Muscle of leg (tissue), 11 donors: ENCODE results near the gene FARP1. TPM values are rescaled to one million over a fixed set of nuclear protein-coding genes. Genes with fewer than 3 reads are reported as not detected.

Experiments used
- DNase-seq: peaks from one replicate; pipeline ENCODE4 v3.0.0; 2013
- H3K27ac ChIP-seq: one replicate; pipeline ENCODE4 v1.5.1; 2013; ENCODE audit warnings: mild to moderate bottlenecking, low read length, control low read depth
- H3K27me3 ChIP-seq: one replicate; pipeline ENCODE4 v1.6.1; 2013; ENCODE audit warnings: low read length; ENCODE audit not compliant: control insufficient read depth, insufficient read depth
- H3K36me3 ChIP-seq: one replicate; pipeline ENCODE4 v1.6.1; 2013; ENCODE audit warnings: low read length; ENCODE audit not compliant: control insufficient read depth, insufficient read depth
- H3K4me1 ChIP-seq: one replicate; pipeline ENCODE4 v1.6.1; 2013; ENCODE audit warnings: low read length; ENCODE audit not compliant: control insufficient read depth, insufficient read depth
- H3K4me3 ChIP-seq: one replicate; pipeline ENCODE4 v1.5.1; 2013; ENCODE audit warnings: low read length, control low read depth
- H3K9me3 ChIP-seq: replicated peaks from 2 replicates; pipeline ENCODE4 v1.6.1; 2013; ENCODE audit warnings: low read depth, low read length; ENCODE audit not compliant: control insufficient read depth
- WGBS: methylation state at CpG from one replicate; pipeline ENCODE4 v1.1.5; 2013; ENCODE audit warnings: missing lambda C conversion rate; ENCODE audit not compliant: insufficient coverage; 5-methylcytosine and 5-hydroxymethylcytosine counted together
- polyA plus RNA-seq, 8 donors: library from polyadenylated mRNA; unstranded; fragments of 120-200 nt; gene quantifications; one replicate each; pipeline versions ENCODE4 v1.2.1 to v1.2.3, GENCODE V29; 2013; ENCODE audit warnings: inconsistent platforms in 1 of 8, low replicate concordance in 1 of 8; ENCODE audit not compliant: insufficient read length in 8 of 8, insufficient read depth in 1 of 8
- total RNA-seq: library from RNA; stranded (reverse); fragments of 120-200 nt; gene quantifications from one replicate; pipeline ENCODE4 v1.2.4, GENCODE V29; 2013

Gene FARP1
- total and polyA plus RNA-seq, 9 donors: 37.8 to 90.7 (median 74.3) TPM

- no peak for DNase-seq
- H3K36me3 ChIP-seq: no peaks in the 10 kb centered on the region
- peaks cover 4% of the 10 kb centered on the region for H3K4me1 ChIP-seq
- 86% methylated on average over 3 of the region's 8 CpGs for WGBS
- peaks cover 2% of the 10 kb centered on the region for H3K9me3 ChIP-seq
- H3K27ac ChIP-seq: no peak overlapping the region
- H3K4me3 ChIP-seq: no peak overlapping the region
- H3K27me3 ChIP-seq: no peaks in the 10 kb centered on the region
These were observed 179.3 kb downstream of the FARP1 start for GRCh38 chr13:98322091-98322718.

GRCh38 chr13:98324105-98324504 lies 181.2 kb downstream of the FARP1 start:
- Histone ChIP-seq H3K4me1 (peaks cover 12% of the 10 kb centered on the region), H3K27me3 (no peaks in the 10 kb centered on the region), H3K27ac (no peak overlapping the region), H3K36me3 (no peaks in the 10 kb centered on the region), H3K9me3 (no peaks in the 10 kb centered on the region), H3K4me3 (no peak overlapping the region)
- DNase-seq: no peak
- WGBS: 93% methylated on average over 3 of the region's 7 CpGs

GRCh38 chr13:98325724-98326123 lies 182.8 kb downstream of the FARP1 start:
- Histone ChIP-seq H3K27ac (no peak overlapping the region), H3K27me3 (no peaks in the 10 kb centered on the region), H3K4me3 (no peak overlapping the region), H3K9me3 (no peaks in the 10 kb centered on the region), H3K36me3 (no peaks in the 10 kb centered on the region), H3K4me1 (peaks cover 12% of the 10 kb centered on the region)
- no CpG with 5 or more reads among the region's 3 CpGs for WGBS
- DNase-seq: no peak

- WGBS: 64% methylated on average over 2 of the region's 5 CpGs
- peak; percentile 57 for DNase-seq
- Histone ChIP-seq H3K4me1 (peaks cover 12% of the 10 kb centered on the region), H3K36me3 (no peaks in the 10 kb centered on the region), H3K27ac (no peak overlapping the region), H3K27me3 (no peaks in the 10 kb centered on the region), H3K4me3 (no peak overlapping the region), H3K9me3 (no peaks in the 10 kb centered on the region)
These were observed 183.4 kb downstream of the FARP1 start for GRCh38 chr13:98326291-98326690.

GRCh38 chr13:98327371-98328270 lies 184.7 kb downstream of the FARP1 start:
- Histone ChIP-seq H3K27ac (no peak overlapping the region), H3K4me3 (no peak overlapping the region), H3K27me3 (no peaks in the 10 kb centered on the region), H3K9me3 (no peaks in the 10 kb centered on the region), H3K4me1 (peaks cover 10% of the 10 kb centered on the region), H3K36me3 (no peaks in the 10 kb centered on the region)
- no peak for DNase-seq
- WGBS: 67% methylated on average over 8 of the region's 10 CpGs

GRCh38 chr13:98328511-98328910 lies 185.6 kb downstream of the FARP1 start:
- H3K4me1 ChIP-seq: peaks cover 10% of the 10 kb centered on the region
- H3K9me3 ChIP-seq: no peaks in the 10 kb centered on the region
- WGBS: 89% methylated on average over 1 of the region's 8 CpGs
- H3K27me3 ChIP-seq: no peaks in the 10 kb centered on the region
- no peak for DNase-seq
- no peaks in the 10 kb centered on the region for H3K36me3 ChIP-seq
- H3K4me3 ChIP-seq: no peak overlapping the region
- H3K27ac ChIP-seq: no peak overlapping the region

GRCh38 chr13:98332222-98332621 lies 189.3 kb downstream of the FARP1 start:
- Histone ChIP-seq H3K9me3 (no peaks in the 10 kb centered on the region), H3K27me3 (no peaks in the 10 kb centered on the region), H3K27ac (no peak overlapping the region), H3K36me3 (no peaks in the 10 kb centered on the region), H3K4me3 (no peak overlapping the region), H3K4me1 (peaks cover 8% of the 10 kb centered on the region)
- DNase-seq: no peak
- no CpG with 5 or more reads among the region's 2 CpGs for WGBS

GRCh38 chr13:98332691-98333090 lies 189.8 kb downstream of the FARP1 start:
- no peaks in the 10 kb centered on the region for H3K36me3 ChIP-seq
- no peak for DNase-seq
- no peaks in the 10 kb centered on the region for H3K27me3 ChIP-seq
- no peaks in the 10 kb centered on the region for H3K9me3 ChIP-seq
- peaks cover 5% of the 10 kb centered on the region for H3K4me1 ChIP-seq
- no peak overlapping the region for H3K27ac ChIP-seq
- WGBS: 79% methylated on average over 2 of the region's 5 CpGs
- no peak overlapping the region for H3K4me3 ChIP-seq

- Histone ChIP-seq H3K27me3 (no peaks in the 10 kb centered on the region), H3K27ac (no peak overlapping the region), H3K9me3 (no peaks in the 10 kb centered on the region), H3K4me3 (no peak overlapping the region), H3K36me3 (no peaks in the 10 kb centered on the region), H3K4me1 (no peaks in the 10 kb centered on the region)
- 67% methylated on average over 11 of the region's 12 CpGs for WGBS
- DNase-seq: no peak
These were observed 190.6 kb downstream of the FARP1 start for GRCh38 chr13:98333486-98333885.

- no peaks in the 10 kb centered on the region for H3K4me1 ChIP-seq
- no peaks in the 10 kb centered on the region for H3K9me3 ChIP-seq
- WGBS: 100% methylated on average over 4 of the region's 5 CpGs
- H3K36me3 ChIP-seq: no peaks in the 10 kb centered on the region
- H3K27me3 ChIP-seq: no peaks in the 10 kb centered on the region
- no peak overlapping the region for H3K27ac ChIP-seq
- no peak overlapping the region for H3K4me3 ChIP-seq
- no peak for DNase-seq
These were observed 191.8 kb downstream of the FARP1 start for GRCh38 chr13:98334620-98335205.
